HL-60/S4 (cell line): Measurements from ENCODE around the gene SH2D3C.

Experiments used
- in situ Hi-C: fragments of 300-500 bp; cut with MboI; formaldehyde crosslinking; loops from 2 replicates; pipeline ENCODE4 v1.14.3; 2022; ENCODE audit warnings: low sequenced_read_pairs

The SH2D3C gene, protein sequence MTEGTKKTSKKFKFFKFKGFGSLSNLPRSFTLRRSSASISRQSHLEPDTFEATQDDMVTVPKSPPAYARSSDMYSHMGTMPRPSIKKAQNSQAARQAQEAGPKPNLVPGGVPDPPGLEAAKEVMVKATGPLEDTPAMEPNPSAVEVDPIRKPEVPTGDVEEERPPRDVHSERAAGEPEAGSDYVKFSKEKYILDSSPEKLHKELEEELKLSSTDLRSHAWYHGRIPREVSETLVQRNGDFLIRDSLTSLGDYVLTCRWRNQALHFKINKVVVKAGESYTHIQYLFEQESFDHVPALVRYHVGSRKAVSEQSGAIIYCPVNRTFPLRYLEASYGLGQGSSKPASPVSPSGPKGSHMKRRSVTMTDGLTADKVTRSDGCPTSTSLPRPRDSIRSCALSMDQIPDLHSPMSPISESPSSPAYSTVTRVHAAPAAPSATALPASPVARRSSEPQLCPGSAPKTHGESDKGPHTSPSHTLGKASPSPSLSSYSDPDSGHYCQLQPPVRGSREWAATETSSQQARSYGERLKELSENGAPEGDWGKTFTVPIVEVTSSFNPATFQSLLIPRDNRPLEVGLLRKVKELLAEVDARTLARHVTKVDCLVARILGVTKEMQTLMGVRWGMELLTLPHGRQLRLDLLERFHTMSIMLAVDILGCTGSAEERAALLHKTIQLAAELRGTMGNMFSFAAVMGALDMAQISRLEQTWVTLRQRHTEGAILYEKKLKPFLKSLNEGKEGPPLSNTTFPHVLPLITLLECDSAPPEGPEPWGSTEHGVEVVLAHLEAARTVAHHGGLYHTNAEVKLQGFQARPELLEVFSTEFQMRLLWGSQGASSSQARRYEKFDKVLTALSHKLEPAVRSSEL

DNA sequence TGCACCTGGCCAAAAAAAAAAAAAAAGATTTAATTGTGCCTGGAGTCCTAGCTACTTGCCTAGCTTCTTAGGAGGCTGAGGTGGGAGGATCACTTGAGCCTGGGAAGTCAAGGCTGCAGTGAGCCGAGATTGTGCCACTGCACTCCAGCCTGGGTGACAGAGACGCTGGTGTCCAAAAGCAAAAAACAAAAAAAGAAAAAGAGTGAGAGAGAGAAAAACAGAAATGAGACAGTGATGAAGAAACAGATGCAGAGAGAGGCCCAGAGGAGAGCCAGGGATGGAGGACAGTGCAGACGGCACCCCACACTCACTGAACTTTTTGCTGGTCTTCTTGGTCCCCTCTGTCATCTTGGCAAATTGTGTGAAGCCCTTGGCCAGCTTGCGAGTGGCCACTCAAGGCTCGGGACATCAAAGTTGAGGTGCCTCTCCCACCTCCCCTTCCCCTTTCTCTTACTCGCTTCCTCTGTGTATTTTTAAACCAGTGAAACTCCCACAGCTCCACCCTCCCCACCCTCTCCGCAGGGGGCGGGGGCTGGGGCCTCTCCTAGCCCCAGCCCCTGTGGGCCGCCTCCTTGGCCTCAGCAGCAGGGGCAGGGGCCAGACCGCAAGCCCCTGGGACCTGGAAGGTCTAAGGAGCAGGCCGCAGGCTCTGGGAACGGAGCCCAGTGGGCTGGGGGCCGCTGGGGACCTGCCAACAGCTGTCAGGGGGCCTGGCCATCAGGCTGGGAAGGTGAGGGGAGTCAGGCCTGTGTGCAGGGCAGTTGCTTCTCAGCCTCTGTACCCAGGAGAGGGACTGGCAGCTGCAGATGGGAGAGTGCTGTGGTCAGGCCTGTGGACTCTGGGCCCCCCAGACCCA is at the start of gene SH2D3C:
TSS of gene SH2D3C (minus strand) at position 387 of the 856 bp plus-strand sequence. CDS start at position 348, 39 bp downstream.
- in situ Hi-C loops: no loop called here

DNA sequence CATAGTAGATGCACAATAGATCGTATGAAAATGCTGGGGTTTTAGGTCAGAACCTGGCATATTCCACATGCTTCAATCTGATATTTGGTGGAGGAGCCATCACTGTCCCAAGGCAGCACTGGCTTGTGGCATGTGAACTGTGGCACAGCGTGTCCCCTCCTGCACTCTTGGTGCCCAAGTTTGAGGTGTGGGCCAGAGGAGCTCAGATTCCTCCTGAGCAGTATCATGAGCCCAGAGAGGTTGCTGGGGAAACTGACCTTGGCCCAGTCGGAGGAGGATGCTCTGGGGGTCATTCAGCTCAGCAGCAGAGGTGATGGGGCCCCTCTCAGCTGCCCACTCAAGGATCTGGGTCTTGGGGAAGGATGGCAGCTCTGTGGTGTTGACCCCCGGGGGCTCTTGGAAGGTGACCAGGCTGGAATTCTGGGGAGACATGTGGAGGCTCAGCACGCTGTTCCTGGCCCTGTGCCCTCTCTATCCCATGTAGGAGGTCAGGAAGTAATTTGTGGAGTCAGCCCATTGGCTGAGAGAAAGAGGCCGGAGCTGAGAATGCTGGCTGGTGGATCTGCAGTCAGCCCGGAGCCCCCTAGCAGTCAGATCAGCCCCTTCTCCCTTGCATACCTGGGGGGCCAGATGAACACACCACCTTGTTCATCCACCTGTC is 47.9 kb upstream of the SH2D3C start:
- in situ Hi-C loops: no loop called here

DNA sequence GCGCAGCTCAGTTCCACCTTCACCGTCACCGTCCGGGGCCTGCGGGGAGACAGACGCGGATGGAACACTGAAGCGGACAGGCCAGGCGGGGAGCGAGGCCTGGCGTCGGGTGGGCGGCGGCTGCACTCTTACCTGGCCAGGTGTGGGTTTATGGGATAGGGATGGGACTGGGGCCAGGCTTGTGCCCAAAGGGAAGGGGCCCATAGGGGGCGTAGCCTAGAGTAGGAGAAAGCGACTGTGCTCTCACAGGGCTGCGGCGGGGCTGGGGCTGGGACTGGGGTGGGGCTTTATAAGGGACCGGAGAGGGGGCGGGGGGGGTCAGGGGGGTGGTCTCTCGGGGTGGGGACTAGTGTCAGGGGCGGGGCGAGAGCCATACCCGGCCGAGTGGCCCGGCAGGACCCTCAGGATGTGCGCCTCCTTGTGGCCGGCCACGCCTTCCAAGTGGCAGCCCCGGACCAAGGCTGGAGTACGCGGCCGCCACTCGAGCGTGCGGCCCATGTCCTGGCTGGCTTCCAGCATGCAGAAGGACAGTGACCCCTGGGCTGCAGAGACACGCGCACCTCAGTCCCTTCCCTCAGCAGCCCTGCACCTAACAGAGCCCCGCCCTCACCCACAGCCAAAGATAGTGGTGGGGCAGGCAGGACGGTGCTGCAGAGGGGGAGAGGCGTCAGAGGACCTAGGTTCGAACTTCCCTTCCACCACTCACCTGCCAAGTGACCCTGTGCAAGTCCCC is 47.0 kb upstream of the SH2D3C start:
- in situ Hi-C loops: no loop called here

DNA sequence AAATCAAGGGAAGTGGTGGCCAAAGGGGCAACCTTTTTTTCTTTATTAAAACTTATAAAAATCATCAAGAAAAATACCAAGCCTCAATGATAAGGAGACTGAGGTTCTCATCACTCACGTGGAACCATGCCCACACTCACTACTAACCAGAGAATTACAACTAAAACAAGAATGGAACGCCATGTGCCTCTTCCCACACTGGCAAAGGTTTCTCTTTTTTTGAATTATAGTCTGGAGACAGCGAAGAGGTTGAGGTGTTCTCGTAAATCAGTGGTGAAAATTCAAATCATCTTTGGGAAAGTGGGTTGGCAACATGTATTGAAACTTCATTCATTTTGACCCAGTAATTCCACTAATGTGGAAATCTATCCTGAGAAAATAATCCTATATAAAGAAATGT is 43.6 kb upstream of the SH2D3C start:
- in situ Hi-C loops: no loop called here

DNA sequence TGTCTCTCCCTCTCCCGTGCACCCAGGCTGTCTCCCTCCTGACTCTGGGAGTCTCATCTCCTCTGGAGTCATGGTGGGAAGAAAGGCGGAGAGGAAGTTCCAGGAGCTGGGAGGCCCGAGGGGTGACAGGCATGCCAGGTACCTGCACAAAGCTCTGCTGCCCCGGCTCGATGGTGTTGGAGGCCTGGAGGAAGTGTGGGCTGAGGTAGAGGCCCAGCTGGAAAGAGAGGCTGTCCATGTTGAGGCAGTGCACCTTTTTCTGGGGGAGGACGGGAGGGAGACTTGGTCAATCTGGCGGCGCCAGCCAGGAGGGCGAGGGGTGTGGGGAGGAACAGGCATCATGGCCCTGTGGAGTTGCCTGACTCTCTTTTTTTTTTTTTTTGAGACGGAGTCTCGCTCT is 40.1 kb upstream of the SH2D3C start:
- in situ Hi-C loops: no loop called here

DNA sequence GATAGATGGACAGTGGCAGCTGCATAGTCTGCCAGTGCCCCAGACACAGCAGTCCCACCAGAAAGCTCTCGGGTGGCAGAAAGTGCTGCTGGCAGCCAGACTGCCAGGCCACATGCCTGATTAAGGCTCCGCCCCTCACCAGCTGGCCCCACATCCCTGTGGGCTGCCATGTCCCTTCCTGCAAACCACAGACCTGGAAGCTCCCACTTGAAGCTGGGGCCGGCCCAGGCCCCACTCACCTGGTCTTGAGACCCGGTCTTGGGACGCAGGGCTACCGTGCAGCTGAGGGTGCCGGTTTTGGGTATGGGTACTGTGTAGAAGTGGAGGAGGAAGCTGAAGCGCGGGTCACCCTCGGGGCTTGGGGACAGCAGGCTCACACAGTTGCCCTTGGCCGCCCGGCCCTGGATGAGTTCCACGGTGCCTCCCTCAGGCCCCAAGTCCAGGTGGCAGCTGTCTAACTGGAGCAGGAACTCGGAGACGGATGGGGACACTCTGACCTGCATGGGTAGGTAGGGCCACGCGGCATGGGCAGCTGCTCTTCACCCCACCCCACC is 39.5 kb upstream of the SH2D3C start:
- in situ Hi-C loops: no loop called here

DNA sequence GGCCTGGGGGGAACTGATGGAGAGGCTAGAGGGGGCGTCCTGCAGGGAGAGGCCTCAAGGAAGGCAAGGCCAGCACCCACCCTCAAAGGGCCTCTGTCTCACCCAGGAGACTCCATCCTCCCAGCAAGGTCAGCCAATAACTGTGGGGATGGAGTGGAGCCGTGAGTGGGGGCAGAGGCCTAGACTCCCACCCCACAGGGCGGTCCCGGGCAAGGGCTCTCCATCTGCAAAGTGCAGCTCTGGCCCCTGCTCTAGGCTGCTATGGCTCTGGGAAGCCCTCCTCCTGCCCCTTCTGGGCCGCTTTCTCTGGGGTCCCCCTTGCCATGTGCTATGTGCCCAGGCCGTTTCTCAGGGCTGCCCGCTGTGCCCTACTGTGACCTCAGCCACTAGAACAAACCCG is 38.3 kb upstream of the SH2D3C start:
- in situ Hi-C loops: no loop called here

DNA sequence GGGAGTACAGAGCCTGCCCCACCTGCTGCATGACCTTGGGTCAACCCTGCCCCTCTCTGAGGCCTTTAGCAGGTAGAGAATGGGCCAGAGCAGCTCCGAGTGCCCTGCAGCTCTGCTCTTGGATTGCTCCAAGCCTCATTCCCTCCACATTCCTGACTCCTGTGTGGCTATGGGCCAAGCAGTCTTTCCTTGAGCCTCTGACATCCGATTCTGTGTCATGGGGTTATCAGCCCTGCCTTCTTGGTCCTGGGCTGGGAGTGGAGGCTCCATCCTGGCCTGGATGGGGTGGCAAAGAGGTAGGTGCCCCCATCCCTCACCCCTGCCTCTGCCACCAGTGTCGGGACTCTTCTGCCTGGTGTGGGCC is 37.9 kb upstream of the SH2D3C start:
- in situ Hi-C loops: no loop called here

DNA sequence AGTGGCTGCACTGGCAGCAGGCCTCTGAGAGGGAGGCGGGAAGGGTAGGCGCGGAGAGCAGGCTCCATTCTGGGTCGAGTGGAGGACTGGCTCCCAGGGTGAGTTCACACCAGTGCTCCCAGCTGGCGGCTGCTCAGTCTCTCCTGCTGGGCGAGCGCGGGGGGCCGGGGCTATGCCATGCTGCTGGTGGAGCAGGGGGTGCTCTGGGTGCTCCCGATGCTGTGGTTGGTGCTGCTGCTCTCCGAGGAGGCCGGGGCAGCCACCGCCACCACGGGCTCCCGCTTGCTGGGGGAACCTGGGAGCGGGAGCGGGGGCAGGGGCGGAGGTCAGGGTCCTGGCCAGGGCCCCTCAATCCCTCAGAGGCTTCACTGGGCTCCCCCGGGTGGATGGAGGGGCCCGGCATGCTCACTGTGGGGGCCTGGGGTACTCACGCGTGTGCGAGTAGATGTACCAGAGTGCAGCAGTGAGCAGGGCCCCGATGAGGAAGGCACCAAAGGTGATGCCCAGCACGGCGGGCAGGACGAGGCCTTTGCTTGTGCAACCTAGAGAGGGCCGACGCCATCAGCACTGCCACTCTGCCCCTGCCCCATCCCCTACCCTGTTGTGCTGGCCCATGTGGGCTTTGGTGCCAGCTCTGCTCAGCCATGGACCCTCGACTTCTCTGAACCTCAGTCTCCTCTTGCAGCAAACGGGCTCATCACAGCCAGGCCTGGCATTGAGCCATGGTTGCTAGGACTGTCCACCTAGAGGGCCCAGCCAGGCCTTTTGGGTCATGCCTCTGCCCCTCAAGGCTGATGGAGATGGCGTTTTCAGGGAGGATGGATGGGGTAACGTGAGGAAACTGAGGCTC is 37.3 kb upstream of the SH2D3C start:
- in situ Hi-C loops: no loop called here

DNA sequence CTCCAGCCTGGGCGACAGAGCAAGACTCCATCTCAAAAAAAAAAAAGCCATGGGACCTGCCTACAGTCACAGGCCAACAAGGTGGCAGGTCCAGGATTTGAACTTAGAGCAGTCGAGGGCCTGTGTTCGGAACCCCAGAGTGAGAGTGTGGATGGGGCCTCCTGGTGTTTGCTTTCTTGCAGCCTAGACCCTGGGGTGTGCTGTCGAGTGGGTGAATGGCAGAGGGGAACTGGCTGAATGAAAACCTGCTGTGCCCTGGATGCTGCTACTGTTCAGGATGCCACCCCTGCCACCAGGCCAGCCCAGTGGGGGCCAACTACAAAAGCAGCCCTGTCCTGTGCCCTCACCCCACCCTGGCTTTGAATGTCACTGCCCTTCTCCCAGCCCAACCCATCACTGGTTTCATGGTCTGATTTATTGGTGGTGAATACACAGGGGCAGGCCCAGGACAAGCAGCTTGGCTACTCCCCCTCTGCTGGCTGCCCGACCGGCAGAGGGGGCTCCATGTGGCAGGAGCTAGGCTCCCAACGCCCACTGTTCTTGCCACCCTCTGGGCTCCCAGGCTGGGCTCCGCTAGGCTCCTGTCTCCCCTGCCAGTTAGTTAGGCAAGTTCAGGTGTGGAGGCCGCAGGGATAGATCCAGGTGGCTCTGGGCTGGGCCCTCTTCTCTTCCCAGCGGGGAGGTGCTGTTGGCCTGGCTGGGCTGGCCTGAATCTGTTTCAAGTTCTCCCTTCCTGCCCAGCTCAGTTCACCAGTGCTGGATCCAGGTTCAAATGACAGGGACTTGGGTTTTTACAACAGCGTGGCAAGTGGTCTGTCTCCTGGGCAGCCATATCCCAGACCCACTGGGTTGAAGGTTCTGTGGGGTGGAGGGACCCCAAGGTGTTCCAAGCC is 36.4 kb upstream of the SH2D3C start:
- in situ Hi-C loops: no loop called here

DNA sequence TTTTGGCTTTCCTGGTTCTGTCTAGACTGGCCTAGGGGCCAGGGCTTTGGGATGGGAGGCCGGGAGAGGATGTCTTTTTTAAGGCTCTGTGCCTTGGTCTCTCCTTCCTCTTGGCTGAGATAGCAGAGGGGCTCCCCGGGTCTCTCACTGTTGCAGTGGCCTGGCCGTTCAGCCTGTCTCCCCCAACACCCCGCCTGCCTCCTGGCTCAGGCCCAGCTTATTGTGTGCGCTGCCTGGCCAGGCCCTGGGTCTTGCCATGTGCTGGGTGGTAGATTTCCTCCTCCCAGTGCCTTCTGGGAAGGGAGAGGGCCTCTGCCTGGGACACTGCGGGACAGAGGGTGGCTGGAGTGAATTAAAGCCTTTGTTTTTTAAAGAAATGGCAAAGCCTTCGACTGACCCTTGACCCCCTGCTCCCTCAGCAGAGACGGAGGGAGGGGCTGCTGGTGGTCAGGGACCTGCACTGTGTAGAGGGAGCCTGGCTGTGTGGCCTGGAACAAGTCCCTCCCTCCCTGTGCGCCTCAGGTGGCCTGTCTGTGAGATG is 35.3 kb upstream of the SH2D3C start:
- in situ Hi-C loops: no loop called here

DNA sequence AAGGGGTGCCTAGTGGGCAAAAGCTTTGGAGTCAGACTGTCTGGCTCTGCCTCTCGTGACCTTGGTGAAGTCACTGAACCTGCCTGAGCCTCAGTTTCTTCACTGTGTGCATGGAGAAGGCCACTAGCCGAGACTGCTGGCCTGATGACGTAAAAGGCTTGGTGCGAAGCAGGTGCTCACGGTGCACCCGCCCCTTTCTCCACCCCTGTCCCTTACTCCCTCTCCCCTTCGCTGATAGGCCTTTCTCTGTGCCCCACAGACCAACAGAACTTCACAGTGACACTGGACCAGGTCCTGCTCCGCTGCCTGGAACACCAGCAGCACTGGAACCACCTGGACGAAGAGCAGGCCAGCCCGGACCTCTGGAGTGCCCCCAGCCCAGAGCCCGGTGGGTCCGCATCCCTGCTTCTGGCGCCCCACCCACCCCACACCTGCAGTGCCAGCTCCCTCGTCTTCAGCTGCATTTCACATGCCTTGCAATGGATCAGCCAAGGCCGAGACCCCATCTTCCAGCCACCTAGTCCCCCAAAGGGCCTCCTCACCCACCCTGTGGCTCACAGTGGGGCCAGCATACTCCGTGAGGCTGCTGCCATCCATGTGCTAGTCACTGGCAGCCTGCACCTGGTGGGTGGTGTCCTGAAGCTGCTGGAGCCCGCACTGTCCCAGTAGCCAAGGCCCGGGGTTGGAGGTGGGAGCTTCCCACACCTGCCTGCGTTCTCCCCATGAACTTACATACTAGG is 34.6 kb upstream of the SH2D3C start:
- in situ Hi-C loops: no loop called here

DNA sequence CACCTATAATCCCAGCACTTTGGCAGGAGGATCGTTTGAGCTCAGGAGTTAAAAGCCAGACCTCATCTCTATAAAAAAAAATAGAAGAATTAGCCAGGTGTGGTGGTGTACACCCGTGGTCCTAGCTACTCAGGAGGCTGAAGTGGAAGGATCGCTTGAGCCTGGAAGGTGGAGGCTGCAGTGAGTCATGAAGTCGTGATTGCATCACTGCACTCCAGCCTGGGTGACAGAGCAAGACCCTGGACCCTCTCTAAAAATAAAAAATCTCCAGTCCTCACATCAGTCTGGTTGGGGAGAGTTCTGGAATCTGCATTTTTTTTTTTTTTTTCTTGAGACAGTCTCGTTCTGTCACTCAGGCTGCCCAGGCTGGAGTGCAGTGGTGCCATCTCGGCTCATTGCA is 33.5 kb upstream of the SH2D3C start:
- in situ Hi-C loops: no loop called here

DNA sequence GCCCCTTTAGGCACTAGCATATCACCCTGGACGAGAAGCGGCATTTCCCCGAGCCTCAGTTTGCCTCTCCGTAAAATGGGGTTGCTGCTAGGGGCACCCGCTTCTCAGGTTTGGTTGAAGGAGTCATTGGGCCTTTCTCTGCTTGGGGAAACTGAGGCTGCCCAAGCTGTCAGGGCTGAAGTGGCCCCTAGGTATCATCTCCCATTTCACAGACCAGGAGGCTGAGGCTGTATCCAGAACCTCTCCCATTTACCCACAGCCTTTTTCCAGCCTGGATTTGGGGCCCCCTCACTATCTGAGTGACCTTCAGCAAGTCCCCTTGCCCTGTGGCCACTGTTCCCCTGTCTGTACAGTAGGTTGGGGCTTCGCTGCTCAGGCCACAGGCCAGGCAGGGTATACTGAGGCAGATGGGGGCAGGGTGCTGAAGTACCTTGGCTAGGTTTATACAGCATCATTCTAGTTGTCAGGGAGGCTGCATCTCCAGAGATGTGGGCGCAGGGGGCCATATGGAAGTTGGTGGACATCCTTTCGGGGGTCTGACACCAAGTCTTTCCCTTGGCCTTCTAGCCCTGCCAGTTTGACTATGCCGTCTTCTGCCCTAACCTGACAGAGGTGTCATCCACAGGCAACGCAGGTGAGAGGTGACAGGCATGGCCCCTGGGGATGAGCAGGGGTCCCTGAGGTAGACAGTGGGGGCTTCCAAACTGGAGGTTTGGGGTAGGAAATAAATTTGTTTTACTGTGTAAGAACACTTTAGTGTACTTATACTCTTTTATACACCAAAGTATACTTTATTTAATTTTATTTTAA is 32.1 kb upstream of the SH2D3C start:
- in situ Hi-C loops: no loop called here

DNA sequence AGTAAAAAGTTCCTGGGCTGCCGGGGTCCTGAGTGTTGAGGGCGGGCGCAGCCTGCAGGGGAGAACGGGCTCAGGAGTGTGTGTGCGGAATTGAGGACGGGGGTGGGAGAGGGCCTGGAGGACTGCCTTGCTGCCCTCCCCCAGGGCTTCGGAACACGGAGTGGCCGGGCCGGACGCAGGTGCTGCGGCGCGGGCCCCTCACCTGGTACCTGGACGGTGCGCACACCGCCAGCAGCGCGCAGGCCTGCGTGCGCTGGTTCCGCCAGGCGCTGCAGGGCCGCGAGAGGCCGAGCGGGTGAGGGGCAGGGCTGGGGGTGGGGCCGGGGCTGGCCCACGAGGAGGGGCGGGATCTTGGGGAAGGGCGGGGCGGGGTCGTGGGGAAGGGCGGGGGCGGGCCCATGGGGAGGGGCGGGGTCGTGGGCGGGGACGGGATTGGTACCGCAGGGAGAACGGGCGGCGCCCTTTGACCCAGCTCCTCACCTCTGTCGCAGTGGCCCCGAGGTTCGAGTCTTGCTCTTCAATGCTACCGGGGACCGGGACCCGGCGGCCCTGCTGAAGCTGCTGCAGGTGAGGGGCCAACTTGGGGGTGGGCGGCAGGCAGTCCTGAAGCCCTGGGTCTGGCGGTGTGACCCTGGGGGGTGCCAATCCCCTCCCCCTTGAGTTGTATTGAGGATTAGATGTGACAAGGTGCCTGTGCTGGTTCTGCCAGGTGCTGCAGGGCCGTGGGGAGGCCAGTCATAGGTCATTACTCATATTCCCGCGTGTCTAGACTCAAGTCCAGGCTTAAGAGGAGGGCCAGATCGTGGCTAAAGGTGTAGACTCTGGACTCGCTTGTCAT is 31.3 kb upstream of the SH2D3C start:
- in situ Hi-C loops: no loop called here
